H9 (cell line): ENCODE measurements around the gene TDRD5. TPM values are rescaled to one million over a fixed set of nuclear protein-coding genes. Genes with fewer than 3 reads are reported as not detected.

Experiments used
- DNase-seq: peaks from one replicate; pipeline ENCODE4 v3.0.0-alpha.2; 2017
- H2AFZ ChIP-seq: one replicate; pipeline ENCODE4 v1.6.1; 2013; ENCODE audit warnings: mild to moderate bottlenecking, low read length, control low read depth, moderate library complexity
- H2AK5ac ChIP-seq: 2 replicates; pipeline ENCODE4 v1.6.1; 2013; ENCODE audit warnings: low read length, control low read depth, mixed read lengths; ENCODE audit not compliant: insufficient read length
- H2BK120ac ChIP-seq: one replicate; pipeline ENCODE4 v1.6.1; 2013; ENCODE audit warnings: low read depth, mild to moderate bottlenecking, low read length, control low read depth, inconsistent platforms; ENCODE audit not compliant: poor library complexity, severe bottlenecking
- H2BK12ac ChIP-seq: 2 replicates; pipeline ENCODE4 v1.6.1; 2013; ENCODE audit warnings: low read length, control low read depth, mixed read lengths, low read depth; ENCODE audit not compliant: insufficient read length
- H2BK15ac ChIP-seq: 2 replicates; pipeline ENCODE4 v1.6.1; 2013; ENCODE audit warnings: low read depth, low read length, control low read depth
- H2BK20ac ChIP-seq: one replicate; pipeline ENCODE4 v1.6.1; 2013; ENCODE audit warnings: low read depth, mild to moderate bottlenecking, low read length, control low read depth, inconsistent platforms; ENCODE audit not compliant: poor library complexity, severe bottlenecking
- H2BK5ac ChIP-seq: 2 replicates; pipeline ENCODE4 v1.6.1; 2013; ENCODE audit warnings: low read length, control low read depth, mixed read lengths; ENCODE audit not compliant: insufficient read length
- H3K14ac ChIP-seq: 2 replicates; pipeline ENCODE4 v1.6.1; 2013; ENCODE audit warnings: low read length, control low read depth; ENCODE audit not compliant: insufficient read depth
- H3K18ac ChIP-seq: 2 replicates; pipeline ENCODE4 v1.6.1; 2013; ENCODE audit warnings: low read depth, mild to moderate bottlenecking, mixed read lengths, low read length, control low read depth; ENCODE audit not compliant: insufficient read length
- H3K23ac ChIP-seq: 2 replicates; pipeline ENCODE4 v1.6.1; 2013; ENCODE audit warnings: low read length, control low read depth, mixed read lengths, low read depth; ENCODE audit not compliant: insufficient read length
- H3K23me2 ChIP-seq: 2 replicates; pipeline ENCODE4 v1.6.1; 2013; ENCODE audit warnings: low read depth, mild to moderate bottlenecking, mixed read lengths, low read length, control low read depth; ENCODE audit not compliant: insufficient read length, poor library complexity, severe bottlenecking
- H3K27ac ChIP-seq: 2 replicates; pipeline ENCODE4 v1.5.1; 2013; ENCODE audit warnings: low read length, control low read depth, mixed read lengths, low read depth; ENCODE audit not compliant: insufficient read length
- H3K27me3 ChIP-seq: 2 replicates; pipeline ENCODE4 v1.6.1; 2013; ENCODE audit warnings: low read length, control low read depth, inconsistent platforms; ENCODE audit not compliant: insufficient read depth
- H3K4ac ChIP-seq: 2 replicates; pipeline ENCODE4 v1.6.1; 2013; ENCODE audit warnings: low read depth, mild to moderate bottlenecking, control low read depth, inconsistent platforms, low read length, moderate library complexity
- H3K4me1 ChIP-seq: 2 replicates; pipeline ENCODE4 v1.6.1; 2013; ENCODE audit warnings: low read length, control low read depth, inconsistent platforms; ENCODE audit not compliant: insufficient read depth
- H3K4me2 ChIP-seq: 2 replicates; pipeline ENCODE4 v1.6.1; 2013; ENCODE audit warnings: low read length, control low read depth, mixed read lengths; ENCODE audit not compliant: insufficient read length, insufficient read depth
- H3K56ac ChIP-seq: 2 replicates; pipeline ENCODE4 v1.6.1; 2013; ENCODE audit warnings: low read depth, mild to moderate bottlenecking, mixed read lengths, low read length, control low read depth; ENCODE audit not compliant: insufficient read length
- H3K79me1 ChIP-seq: 2 replicates; pipeline ENCODE4 v1.6.1; 2013; ENCODE audit warnings: low read depth, mild to moderate bottlenecking, moderate library complexity, low read length, control low read depth, inconsistent platforms; ENCODE audit not compliant: insufficient read depth, poor library complexity, severe bottlenecking
- H3K79me2 ChIP-seq: 2 replicates; pipeline ENCODE4 v1.6.1; 2013; ENCODE audit warnings: low read length, control low read depth, inconsistent platforms; ENCODE audit not compliant: insufficient read depth
- H3K9ac ChIP-seq: 2 replicates; pipeline ENCODE4 v1.6.1; 2013; ENCODE audit warnings: low read length, control low read depth, mixed read lengths; ENCODE audit not compliant: insufficient read length; ENCODE audit errors: extremely low read depth
- H3K9me3 ChIP-seq: one replicate; pipeline ENCODE4 v1.6.1; 2013; ENCODE audit warnings: low read depth, low read length, inconsistent platforms; ENCODE audit not compliant: control insufficient read depth
- H3T11ph ChIP-seq: one replicate; pipeline ENCODE4 v1.6.1; 2013; ENCODE audit warnings: mild to moderate bottlenecking, low read length, control low read depth, inconsistent platforms
- H4K20me1 ChIP-seq: one replicate; pipeline ENCODE4 v1.6.1; 2013; ENCODE audit not compliant: control insufficient read depth, insufficient read length, insufficient read depth
- H4K5ac ChIP-seq: 2 replicates; pipeline ENCODE4 v1.6.1; 2013; ENCODE audit warnings: low read depth, mild to moderate bottlenecking, mixed read lengths, low read length, control low read depth; ENCODE audit not compliant: insufficient read length
- H4K8ac ChIP-seq: replicated peaks from 2 replicates; pipeline ENCODE4 v1.6.1; 2013; ENCODE audit warnings: low read length, control low read depth, mixed read lengths, low read depth; ENCODE audit not compliant: insufficient read length
- H4K91ac ChIP-seq: 2 replicates; pipeline ENCODE4 v1.6.1; 2013; ENCODE audit warnings: low read depth, mild to moderate bottlenecking, moderate library complexity, mixed read lengths, low read length, control low read depth; ENCODE audit not compliant: insufficient read length
- H3K27ac Mint-ChIP-seq, 3 experiments: 2 replicates in 2 of 3; 3 replicates in 1 of 3; pipeline ENCODE4 v1.8.0; 2020 to 2021; ENCODE audit warnings: mixed read lengths in 3 of 3, mild to moderate bottlenecking in 1 of 3, moderate library complexity in 1 of 3
- H3K27me3 Mint-ChIP-seq: 2 replicates; pipeline ENCODE4 v1.8.0; 2021; ENCODE audit warnings: low read depth, mild to moderate bottlenecking, moderate library complexity, mixed read lengths
- H3K36me3 Mint-ChIP-seq, 3 experiments: 2 replicates in 2 of 3; 3 replicates in 1 of 3; pipeline ENCODE4 v1.8.0; 2020 to 2021; ENCODE audit warnings: low read depth in 3 of 3, mixed read lengths in 3 of 3; ENCODE audit not compliant: insufficient read depth in 1 of 3
- H3K4me1 Mint-ChIP-seq, 2 experiments: 2 replicates each; pipeline ENCODE4 v1.8.0; 2020; ENCODE audit warnings: mixed read lengths in 2 of 2
- H3K4me3 Mint-ChIP-seq, 2 experiments: 2 replicates in 1 of 2; 3 replicates in 1 of 2; pipeline ENCODE4 v1.8.0; 2020 to 2021; ENCODE audit warnings: mild to moderate bottlenecking in 2 of 2, mixed read lengths in 2 of 2, moderate library complexity in 1 of 2
- H3K9me3 Mint-ChIP-seq, 2 experiments: 2 replicates in 1 of 2; 3 replicates in 1 of 2; pipeline ENCODE4 v1.8.0; 2020; ENCODE audit warnings: mild to moderate bottlenecking in 2 of 2, mixed read lengths in 2 of 2, moderate library complexity in 1 of 2
- WGBS: extraction: QIAGEN DNeasy Blood & Tissue Kit; methylation state at CpG from one replicate; pipeline ENCODE4 v1.1.7; 2013; ENCODE audit warnings: missing lambda C conversion rate, low lambda C conversion rate, mixed read lengths; ENCODE audit not compliant: insufficient read length; ENCODE audit errors: extremely low coverage; 5-methylcytosine and 5-hydroxymethylcytosine counted together
- total RNA-seq: library from RNA; stranded (reverse); gene quantifications from 2 replicates; pipeline ENCODE4 v1.2.1, GENCODE V29; 2021
- TF ChIP-seq, protein P1 (sequence below): fragments of 200-600 bp; sonication (generic); conservative IDR thresholded peaks from 3 replicates; pipeline ENCODE4 v1.8.0; 2021; ENCODE audit warnings: antibody characterized with exemption, mild to moderate bottlenecking

TDRD5 gene
- total RNA-seq, 1 experiment from 2014 or later: 0.33 TPM

DNA sequence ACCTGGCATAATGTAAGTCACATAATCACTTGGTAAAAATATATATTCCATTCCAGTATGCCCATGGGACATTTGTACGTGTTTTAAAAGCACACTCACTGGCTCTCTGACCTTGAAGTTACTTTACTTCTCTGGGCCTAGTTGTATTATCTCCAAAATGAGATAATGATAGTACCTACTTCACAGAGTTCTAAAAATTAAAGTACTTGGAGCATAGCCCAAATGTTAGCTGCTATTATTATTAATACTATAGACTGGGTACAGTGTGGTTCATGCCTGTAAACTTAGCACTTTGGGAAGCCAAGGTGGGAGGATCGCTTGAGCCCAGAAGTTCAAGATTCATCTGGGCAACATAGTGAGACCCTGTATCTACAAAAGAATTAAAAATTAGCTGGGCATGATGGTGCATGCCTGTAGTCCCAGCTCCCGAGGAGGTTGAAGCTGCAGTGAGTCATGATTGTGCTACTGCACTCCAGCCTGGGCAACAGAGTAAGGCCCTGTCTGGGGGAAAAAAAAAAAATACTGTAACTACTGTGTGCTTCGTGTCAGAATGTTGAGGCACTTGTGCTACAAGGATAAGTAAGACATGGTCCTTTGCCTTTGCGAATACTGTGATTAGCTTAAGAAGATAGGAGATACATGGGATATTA is 45.7 kb downstream of the TDRD5 start:
- Histone ChIP-seq H3K27me3 (no peaks in the 10 kb centered on the region), H3K14ac (no peak overlapping the region), H2AFZ (no peak overlapping the region), H3K23ac (no peak overlapping the region), H3K4ac (no peak overlapping the region), H4K5ac (no peak overlapping the region), H2BK20ac (no peak overlapping the region), H3K79me1 (no peaks in the 10 kb centered on the region), H3K79me2 (no peaks in the 10 kb centered on the region), H2BK120ac (no peak overlapping the region), H4K8ac (no peak overlapping the region), H3K9ac (no peak overlapping the region), H2BK5ac (no peak overlapping the region), H3K4me2 (no peak overlapping the region), H4K91ac (no peak overlapping the region), H2AK5ac (no peak overlapping the region), H3K27ac (no peak overlapping the region), H3K18ac (no peak overlapping the region), H3T11ph (no peak overlapping the region), H3K9me3 (no peaks in the 10 kb centered on the region), H3K23me2 (no peaks in the 10 kb centered on the region), H2BK15ac (no peak overlapping the region), H3K4me1 (no peaks in the 10 kb centered on the region), H4K20me1 (no peaks in the 10 kb centered on the region), H3K56ac (no peak overlapping the region), H2BK12ac (no peak overlapping the region)
- no peaks in the 10 kb centered on the region for H3K36me3 Mint-ChIP-seq
- no peak overlapping the region for H3K27ac Mint-ChIP-seq
- H3K4me1 Mint-ChIP-seq: no peaks in the 10 kb centered on the region
- no CpG with 5 or more reads among the region's 5 CpGs for WGBS
- DNase-seq: no peak
- no peaks in the 10 kb centered on the region for H3K9me3 Mint-ChIP-seq
- H3K4me3 Mint-ChIP-seq: no peak overlapping the region
- no peaks in the 10 kb centered on the region for H3K27me3 Mint-ChIP-seq
- TF ChIP-seq, protein P1, sequence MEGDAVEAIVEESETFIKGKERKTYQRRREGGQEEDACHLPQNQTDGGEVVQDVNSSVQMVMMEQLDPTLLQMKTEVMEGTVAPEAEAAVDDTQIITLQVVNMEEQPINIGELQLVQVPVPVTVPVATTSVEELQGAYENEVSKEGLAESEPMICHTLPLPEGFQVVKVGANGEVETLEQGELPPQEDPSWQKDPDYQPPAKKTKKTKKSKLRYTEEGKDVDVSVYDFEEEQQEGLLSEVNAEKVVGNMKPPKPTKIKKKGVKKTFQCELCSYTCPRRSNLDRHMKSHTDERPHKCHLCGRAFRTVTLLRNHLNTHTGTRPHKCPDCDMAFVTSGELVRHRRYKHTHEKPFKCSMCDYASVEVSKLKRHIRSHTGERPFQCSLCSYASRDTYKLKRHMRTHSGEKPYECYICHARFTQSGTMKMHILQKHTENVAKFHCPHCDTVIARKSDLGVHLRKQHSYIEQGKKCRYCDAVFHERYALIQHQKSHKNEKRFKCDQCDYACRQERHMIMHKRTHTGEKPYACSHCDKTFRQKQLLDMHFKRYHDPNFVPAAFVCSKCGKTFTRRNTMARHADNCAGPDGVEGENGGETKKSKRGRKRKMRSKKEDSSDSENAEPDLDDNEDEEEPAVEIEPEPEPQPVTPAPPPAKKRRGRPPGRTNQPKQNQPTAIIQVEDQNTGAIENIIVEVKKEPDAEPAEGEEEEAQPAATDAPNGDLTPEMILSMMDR: no peak
